ENCODE results near the gene UBE2QL1. TPM values are rescaled to one million over a fixed set of nuclear protein-coding genes. Genes with fewer than 3 reads are reported as not detected.

Gene UBE2QL1
- total RNA-seq, 1 donor from 2014 or later: not detected

DNA sequence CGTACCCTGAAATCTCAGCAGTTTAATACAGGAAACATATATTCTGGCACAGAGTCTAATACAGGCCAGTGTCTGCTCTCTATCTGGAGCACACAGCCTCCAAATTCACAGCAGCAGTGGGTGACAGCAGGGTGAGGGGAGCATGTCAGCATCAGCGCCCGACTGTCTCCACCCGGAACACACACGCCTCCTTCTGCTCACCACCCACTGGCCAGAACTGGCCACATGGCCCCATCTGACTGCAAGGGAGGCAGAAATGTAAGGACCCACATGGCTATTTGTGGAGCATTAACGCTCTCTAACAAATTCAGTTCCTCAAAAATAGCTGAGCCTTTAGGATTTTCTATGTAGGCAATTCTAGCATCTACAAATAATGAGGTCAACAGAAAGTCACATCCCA lies 24.6 kb downstream of the UBE2QL1 start:
- DNase-seq (ENCODE audit: extremely low read depth, low read depth, low spot score): no peak

GRCh38 chr5:6475626-6476312 lies 27.1 kb downstream of the UBE2QL1 start:
- DNase-seq (ENCODE audit: extremely low read depth, low read depth, low spot score): no peak

DNA sequence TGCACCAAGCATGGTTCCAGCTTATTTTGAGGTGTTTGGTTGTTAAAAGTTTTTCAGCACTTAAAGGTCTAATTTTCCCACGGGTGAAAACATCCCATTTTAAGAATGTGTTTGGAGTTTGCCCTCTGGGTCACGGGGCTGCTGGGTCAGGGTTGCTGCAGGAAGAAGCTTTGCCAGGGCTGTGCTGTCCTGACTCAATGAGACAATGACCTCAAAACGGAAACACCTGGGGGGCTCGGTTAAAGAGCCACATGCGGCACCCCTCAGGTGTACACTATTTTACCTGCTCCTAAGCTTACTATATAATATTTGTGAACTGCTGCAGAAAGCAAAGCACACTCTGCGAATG lies 27.6 kb downstream of the UBE2QL1 start:
- no peak for DNase-seq (ENCODE audit: extremely low read depth, low read depth, low spot score)

DNA sequence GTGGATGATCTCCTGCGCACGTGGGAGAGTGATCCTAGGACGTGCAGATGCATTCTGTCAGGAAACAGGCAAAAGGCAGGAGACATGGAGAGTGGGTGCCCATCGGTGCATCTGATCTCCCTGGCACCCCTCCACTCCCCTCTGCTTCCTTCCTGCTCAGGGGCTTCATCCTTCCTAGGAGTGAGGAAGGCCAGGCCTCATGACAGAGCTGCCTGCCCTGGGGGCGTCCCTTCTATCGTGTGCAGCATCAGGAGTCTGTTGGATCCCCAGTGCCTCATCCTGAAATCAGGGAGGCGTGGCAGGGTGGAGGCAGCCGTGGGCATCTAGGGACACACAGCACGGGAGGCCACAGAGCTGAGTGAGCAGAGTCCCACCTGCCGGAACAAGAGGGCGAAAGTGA lies 30.1 kb downstream of the UBE2QL1 start:
- DNase-seq (ENCODE audit: extremely low read depth, low read depth, low spot score): no peak

- DNase-seq (ENCODE audit: extremely low read depth, low read depth, low spot score): no peak
Observed at GRCh38 chr5:6480133-6481051, 31.7 kb downstream of the UBE2QL1 start.

- DNase-seq (ENCODE audit: extremely low read depth, low read depth, low spot score): no peak
Observed at GRCh38 chr5:6482735-6483134, 34.1 kb downstream of the UBE2QL1 start.

GRCh38 chr5:6483880-6484382 lies 35.3 kb downstream of the UBE2QL1 start:
- DNase-seq (ENCODE audit: extremely low read depth, low read depth, low spot score): no peak

DNA sequence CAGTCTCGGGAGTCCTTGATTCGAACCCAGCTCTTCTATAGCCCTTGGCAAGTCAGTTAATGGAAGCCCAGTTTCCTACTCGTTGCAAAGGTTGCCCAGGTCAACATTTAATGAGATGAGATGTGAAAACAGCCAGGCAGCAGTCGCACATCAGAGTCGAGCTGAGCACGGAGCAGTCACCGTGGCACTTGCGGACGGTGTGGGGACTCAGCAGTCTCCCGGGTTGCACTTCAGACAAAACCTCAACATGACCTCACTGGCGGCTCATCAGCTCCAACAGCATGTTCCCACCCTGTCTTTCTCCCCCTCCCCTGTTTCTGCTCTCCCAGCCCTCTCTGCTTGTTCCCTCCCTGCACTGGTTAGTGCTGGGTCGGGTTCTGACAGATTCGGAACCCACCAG lies 35.8 kb downstream of the UBE2QL1 start:
- DNase-seq (ENCODE audit: extremely low read depth, low read depth, low spot score): no peak

DNA sequence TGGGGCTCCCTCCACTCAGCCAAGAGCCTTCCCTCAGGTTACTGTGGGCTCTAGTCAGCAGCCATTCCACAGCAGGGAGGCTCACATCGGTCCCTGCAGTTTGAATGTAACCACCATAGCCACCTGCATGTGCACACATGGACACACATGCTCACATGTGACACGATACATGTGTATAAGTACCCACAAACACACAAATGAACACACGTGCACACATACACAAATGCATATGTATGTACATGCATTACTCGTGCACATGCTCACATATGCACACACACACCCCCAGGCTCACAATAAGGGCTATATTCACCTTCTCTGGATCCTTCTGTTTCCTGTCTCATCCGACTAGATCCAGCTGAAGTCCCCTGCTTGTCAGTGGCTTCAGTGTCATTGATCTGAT lies 36.2 kb downstream of the UBE2QL1 start:
- no peak for DNase-seq (ENCODE audit: extremely low read depth, low read depth, low spot score)

DNA sequence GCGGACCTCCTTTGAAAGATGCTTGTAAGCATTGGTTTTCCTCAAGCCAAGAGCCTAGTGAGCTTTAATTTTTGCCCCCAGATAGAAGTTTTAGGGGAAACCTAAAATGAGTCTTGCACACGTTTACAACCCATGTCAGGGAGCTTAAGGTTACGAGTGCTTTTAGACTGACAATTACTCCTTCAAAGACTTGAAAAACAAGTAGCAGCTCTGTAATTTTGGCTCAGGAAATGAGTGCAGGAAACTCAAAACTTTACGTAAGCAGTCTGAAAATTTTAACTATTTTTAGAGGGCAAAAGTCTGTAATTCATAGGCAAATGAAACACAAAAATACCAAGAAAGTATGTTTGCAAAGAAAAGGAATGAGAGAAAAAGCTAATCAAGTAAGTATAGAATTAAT lies 36.8 kb downstream of the UBE2QL1 start:
- DNase-seq (ENCODE audit: extremely low read depth, low read depth, low spot score): no peak

DNA sequence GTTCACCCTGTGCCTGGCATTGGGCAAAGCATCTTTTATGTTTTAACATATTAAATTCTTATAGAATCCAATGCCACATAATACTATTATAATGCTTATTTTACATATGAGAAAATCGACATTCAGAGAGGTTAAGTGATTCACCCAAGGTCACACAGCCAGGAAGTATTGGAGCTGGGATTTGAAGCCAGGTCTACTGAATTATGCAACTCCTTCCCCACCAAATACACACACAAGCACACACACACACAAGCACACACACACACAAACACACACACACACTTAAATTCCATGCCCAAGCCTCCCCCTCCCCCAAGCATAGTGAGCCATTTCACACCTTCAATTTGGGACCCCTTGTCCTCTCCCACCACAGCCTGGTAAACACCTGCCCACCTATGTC lies 37.4 kb downstream of the UBE2QL1 start:
- DNase-seq (ENCODE audit: extremely low read depth, low read depth, low spot score): no peak

DNA sequence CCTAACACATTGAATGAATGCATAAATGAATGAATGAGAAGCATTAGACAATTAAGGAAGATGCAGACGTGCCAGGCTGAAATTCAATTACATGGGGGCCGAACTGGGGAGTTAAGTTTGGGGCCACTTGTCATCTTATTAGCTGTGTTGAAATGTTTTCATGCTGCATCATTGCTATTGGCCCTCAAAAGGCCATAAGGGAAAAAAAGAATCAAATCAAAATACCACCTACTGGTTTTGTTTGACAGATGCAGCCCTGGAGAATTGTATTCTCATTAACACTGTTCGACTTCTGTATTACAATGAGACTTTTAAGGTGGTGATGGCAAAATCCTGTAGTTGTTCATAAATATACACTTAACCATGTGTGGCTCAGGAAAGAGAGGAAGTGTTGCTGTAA lies 38.4 kb downstream of the UBE2QL1 start:
- no peak for DNase-seq (ENCODE audit: extremely low read depth, low read depth, low spot score)

DNA sequence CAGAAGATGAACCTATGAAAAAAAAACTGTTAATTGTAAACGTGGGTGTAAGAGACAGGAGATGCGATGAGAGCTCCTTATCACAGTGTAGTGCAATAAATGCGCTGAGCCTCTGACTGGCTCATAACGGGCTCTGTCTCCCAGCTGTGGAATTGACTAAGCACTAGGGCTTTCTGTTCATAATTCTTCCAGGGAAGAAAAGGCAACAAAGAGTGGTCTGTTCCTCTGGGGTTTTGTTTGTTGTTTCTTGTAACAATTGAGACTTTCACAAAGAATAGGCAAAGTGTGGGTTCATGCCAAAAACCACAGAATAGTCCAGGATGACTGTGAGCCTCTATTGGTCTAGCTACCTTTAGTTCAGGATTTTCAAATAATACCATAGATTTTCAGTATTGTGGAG lies 39.4 kb downstream of the UBE2QL1 start:
- DNase-seq (ENCODE audit: extremely low read depth, low read depth, low spot score): no peak

DNA sequence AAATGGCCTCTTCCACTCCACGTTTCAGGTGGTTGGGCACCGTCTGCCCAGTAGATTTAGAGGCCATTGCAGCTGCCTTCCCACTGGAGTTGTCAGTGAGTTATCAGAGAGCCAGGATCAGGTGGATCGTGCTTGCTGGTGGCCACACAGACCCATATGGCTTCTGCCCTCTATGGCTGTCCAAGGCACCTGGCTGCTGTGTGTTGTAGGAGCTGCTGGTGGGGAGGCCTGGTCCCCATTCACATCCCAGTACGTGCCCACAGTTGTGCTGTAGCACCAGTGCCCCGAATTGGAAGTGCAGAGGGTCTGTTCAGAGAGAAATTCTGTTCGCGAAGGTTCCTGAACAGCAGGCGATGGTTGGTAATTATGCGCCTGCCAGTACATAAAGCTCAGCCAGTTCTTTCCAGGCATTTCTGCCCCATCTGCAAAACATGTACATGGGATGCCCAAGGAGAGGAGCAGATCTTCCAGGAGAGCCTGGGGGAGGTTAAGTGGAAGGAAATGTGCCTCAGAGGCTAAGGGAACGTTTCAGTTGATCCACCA lies 41.1 kb downstream of the UBE2QL1 start:
- no peak for DNase-seq (ENCODE audit: extremely low read depth, low read depth, low spot score)

DNA sequence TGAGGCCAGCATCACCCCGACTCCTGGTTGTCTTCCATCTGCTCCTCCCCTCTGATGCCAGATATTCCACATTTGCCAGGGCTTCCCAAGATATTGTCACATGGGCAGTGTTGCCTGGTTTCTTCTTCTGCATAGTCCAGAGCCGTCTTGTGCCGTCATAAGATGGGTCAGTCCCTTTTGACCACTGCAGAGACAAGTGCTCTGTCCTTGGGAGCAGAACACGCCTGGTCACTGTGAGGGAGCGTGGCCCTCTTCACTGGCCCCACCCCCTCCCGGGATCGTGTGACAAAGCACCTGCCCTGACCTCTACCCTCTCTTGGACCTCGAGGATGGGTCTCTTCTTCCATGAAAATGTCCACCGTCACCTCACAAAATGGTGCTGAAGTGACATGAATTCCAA lies 41.6 kb downstream of the UBE2QL1 start:
- DNase-seq (ENCODE audit: extremely low read depth, low read depth, low spot score): no peak

- DNase-seq (ENCODE audit: extremely low read depth, low read depth, low spot score): no peak
Observed at GRCh38 chr5:6490693-6491092, 42.0 kb downstream of the UBE2QL1 start.

- no peak for DNase-seq (ENCODE audit: extremely low read depth, low read depth, low spot score)
Observed at GRCh38 chr5:6491196-6491918, 42.7 kb downstream of the UBE2QL1 start.

- no peak for DNase-seq (ENCODE audit: extremely low read depth, low read depth, low spot score)
Observed at GRCh38 chr5:6491919-6492290, 43.2 kb downstream of the UBE2QL1 start.

DNA sequence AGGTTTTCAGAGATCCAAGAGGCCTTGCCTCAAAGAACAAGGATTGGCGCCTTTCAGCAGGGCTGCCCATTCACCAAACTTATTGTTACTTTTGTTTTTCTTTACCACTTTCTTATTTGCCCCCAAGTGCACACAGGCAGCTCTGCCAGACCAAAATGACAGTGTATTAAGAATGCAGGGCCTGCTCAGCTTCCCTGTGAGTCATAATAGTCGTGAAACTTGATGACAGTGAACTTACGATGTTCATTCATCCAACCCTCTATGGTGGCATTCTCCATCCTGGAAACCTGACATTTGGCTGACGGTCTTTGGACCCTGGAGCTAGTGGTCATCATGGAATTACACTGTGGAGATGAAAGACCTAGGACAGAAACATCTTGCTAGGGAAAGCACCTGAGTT lies 44.3 kb downstream of the UBE2QL1 start:
- DNase-seq (ENCODE audit: extremely low read depth, low read depth, low spot score): no peak

GRCh38 chr5:6493681-6494454 lies 45.2 kb downstream of the UBE2QL1 start:
- DNase-seq (ENCODE audit: extremely low read depth, low read depth, low spot score): no peak

All from glomerular endothelial cell (primary cell).